HEK293T (cell line): Measurements from ENCODE around the gene CRIP1.

Experiments
- CTCF ChIA-PET: fragments of 350-600 bp; formaldehyde crosslinking; extraction: SDS; loops from one replicate; lab custom pipeline; 2021; ENCODE audit warnings: antibody characterized with exemption, inconsistent platforms; lab: Yijun Ruan, JAX
- POLR2A ChIA-PET: fragments of 350-600 bp; formaldehyde crosslinking; extraction: SDS; loops from one replicate; lab custom pipeline; 2020; ENCODE audit warnings: antibody characterized with exemption, inconsistent platforms; lab: Yijun Ruan, JAX
- DNase-seq: peaks from one replicate; pipeline ENCODE4 v3.0.0; 2012; ENCODE audit warnings: mixed read lengths; ENCODE audit errors: extremely low spot score
- ARNT ChIP-seq: fragments of 450-650 bp; IDR thresholded peaks from 2 replicates; pipeline ENCODE4 v1.6.1; 2017; ENCODE audit warnings: mild to moderate bottlenecking
- BHLHE40 ChIP-seq: fragments of 450-650 bp; IDR thresholded peaks from 2 replicates; pipeline ENCODE4 v1.6.1; 2016; ENCODE audit warnings: mild to moderate bottlenecking, moderate library complexity, borderline replicate concordance
- CTBP1 ChIP-seq: fragments of 450-650 bp; IDR thresholded peaks from 2 replicates; pipeline ENCODE4 v1.6.1; 2016; ENCODE audit warnings: borderline replicate concordance
- ELF4 ChIP-seq: fragments of 450-650 bp; IDR thresholded peaks from 2 replicates; pipeline ENCODE4 v1.6.1; 2017; ENCODE audit warnings: antibody characterized with exemption
- FOXA1 ChIP-seq: fragments of 450-650 bp; IDR thresholded peaks from 2 replicates; pipeline ENCODE4 v1.6.1; 2016; ENCODE audit warnings: mild to moderate bottlenecking
- FOXK2 ChIP-seq: fragments of 450-650 bp; IDR thresholded peaks from 2 replicates; pipeline ENCODE4 v1.6.1; 2016; ENCODE audit warnings: mild to moderate bottlenecking
- FOXM1 ChIP-seq: fragments of 450-650 bp; IDR thresholded peaks from 2 replicates; pipeline ENCODE4 v1.6.1; 2017; ENCODE audit warnings: mild to moderate bottlenecking, borderline replicate concordance
- HDGF ChIP-seq: fragments of 450-650 bp; IDR thresholded peaks from 2 replicates; pipeline ENCODE4 v1.6.1; 2017; ENCODE audit warnings: antibody characterized with exemption, borderline replicate concordance
- L3MBTL2 ChIP-seq: fragments of 450-650 bp; conservative IDR thresholded peaks from 2 replicates; pipeline ENCODE4 v1.6.1; 2016; ENCODE audit warnings: mild to moderate bottlenecking
- LEF1 ChIP-seq: fragments of 450-650 bp; IDR thresholded peaks from 2 replicates; pipeline ENCODE4 v1.6.1; 2017; ENCODE audit warnings: mild to moderate bottlenecking, borderline replicate concordance
- NFRKB ChIP-seq: fragments of 450-650 bp; IDR thresholded peaks from 2 replicates; pipeline ENCODE4 v1.6.1; 2016; ENCODE audit warnings: mild to moderate bottlenecking, moderate library complexity
- SP1 ChIP-seq: fragments of 450-650 bp; IDR thresholded peaks from 2 replicates; pipeline ENCODE4 v1.6.1; 2017
- SUZ12 ChIP-seq: fragments of 450-650 bp; IDR thresholded peaks from 2 replicates; pipeline ENCODE4 v1.6.1; 2016; ENCODE audit warnings: mild to moderate bottlenecking
- TARDBP ChIP-seq: fragments of 450-650 bp; IDR thresholded peaks from 2 replicates; pipeline ENCODE4 v1.6.1; 2016
- ZNF384 ChIP-seq: fragments of 450-650 bp; IDR thresholded peaks from 2 replicates; pipeline ENCODE4 v1.6.1; 2016
- TF ChIP-seq, protein P1 (sequence below): fragments of 450-650 bp; IDR thresholded peaks from 2 replicates; pipeline ENCODE4 v1.6.1; 2016

The CRIP1 gene, protein sequence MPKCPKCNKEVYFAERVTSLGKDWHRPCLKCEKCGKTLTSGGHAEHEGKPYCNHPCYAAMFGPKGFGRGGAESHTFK

DNA sequence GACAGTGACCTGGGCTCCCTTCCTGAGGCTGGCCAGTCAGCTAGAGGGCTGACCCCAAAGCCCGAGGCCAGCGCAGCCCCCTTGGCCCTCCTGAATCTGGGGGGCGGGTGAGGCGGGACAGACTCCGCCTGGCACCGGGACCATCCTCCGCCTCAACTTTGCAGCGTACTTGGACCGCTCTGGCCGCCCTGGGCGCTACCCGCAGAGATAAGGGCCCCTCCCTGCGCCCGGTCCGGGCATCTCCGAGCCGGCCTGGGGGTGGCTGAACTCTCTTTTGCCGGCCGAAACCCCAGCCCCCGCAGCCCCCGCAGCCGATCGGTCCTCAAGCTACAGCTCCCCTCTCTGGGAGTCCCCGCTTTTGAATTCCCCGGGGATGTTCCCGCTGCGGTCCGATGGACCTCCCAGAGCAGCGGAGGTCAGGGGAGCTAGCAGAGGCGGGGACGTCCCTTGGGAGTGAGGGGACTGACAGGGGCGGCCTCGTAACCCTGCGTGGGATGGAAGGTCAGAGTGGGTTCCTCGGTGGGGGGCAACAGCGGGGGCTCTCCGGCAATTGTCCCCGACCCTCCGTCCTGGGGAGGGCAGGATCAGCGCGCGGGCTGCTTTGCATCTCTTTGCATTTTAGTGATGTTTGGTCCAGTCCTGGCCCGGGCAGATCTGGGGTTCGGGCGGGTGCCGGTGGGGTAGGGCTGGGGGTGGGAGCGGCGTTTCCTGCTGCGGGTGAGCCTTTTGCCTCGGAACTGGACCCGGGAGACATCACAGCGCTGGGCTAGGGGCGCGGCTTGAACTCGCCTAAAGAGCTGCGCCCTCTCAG lies at the start of gene CRIP1:
Gene CRIP1, plus strand, starts transcription at position 724 of the 811 bp plus-strand sequence. CDS start 374 bp downstream, outside the sequence.
- TF ChIP-seq NFRKB (no peak), FOXK2 (no peak), FOXA1 (no peak), HDGF (no peak), FOXM1 (no peak), SUZ12 (no peak), LEF1 (no peak), L3MBTL2 (no peak), ELF4 (no peak), SP1 (no peak), ARNT (no peak), TARDBP (no peak), ZNF384 (no peak), CTBP1 (no peak), BHLHE40 (no peak)
- TF ChIP-seq, protein P1, sequence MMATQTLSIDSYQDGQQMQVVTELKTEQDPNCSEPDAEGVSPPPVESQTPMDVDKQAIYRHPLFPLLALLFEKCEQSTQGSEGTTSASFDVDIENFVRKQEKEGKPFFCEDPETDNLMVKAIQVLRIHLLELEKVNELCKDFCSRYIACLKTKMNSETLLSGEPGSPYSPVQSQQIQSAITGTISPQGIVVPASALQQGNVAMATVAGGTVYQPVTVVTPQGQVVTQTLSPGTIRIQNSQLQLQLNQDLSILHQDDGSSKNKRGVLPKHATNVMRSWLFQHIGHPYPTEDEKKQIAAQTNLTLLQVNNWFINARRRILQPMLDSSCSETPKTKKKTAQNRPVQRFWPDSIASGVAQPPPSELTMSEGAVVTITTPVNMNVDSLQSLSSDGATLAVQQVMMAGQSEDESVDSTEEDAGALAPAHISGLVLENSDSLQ = no peak
- ChIA-PET POLR2A (interaction anchor here (1.1 kb wide), 1 partner anchor 42 kb away, joined by 4 read pairs; no protein-coding TSS in a partner anchor), CTCF (interaction anchor here (0.6 to 0.9 kb wide), 4 partner anchors 51 to 396 kb away, joined by 3 read pairs; no protein-coding TSS in a partner anchor)
- no peak for DNase-seq

DNA sequence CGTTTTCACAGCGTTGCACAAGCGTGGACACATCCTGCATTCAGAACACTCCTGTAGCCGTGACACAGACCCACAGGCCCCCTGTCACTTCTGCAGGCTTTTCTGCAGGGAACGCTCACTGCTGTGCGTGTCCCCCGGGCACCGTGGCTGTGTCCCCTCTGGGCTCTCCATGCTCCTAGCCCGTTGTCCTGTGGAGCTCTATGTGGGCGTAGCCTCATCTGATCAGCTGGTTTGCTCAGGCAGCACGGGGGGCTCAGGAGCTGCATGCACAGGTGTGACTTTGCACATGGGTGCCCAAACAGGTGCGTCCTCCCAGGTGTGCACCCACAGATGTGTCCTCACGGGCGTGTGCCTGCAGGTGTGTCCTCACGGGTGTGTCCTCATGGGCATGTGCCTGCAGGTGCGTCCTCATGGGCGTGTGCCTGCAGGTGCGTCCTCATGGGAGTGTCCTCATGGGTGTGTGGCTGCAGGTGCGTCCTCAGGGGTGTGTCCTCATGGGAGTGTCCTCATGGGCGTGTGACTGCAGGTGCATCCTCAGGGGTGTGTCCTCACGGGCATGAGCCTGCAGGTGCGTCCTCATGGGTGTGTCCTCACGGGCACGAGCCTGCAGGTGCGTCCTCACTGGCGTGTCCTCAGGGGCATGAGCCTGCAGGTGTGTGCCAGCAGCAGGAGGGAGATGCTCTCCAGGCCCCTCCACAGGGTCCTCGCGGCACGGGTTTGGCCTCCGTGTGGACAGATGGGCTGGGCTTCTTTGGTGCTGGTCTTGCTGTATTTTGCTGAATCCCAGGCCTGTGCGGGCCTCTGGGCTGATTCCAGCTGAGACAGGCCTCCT lies 49.6 kb upstream of the CRIP1 start:
- DNase-seq = no peak
- POLR2A ChIA-PET = no interaction called here
- CTCF ChIA-PET = no interaction called here
- TF ChIP-seq HDGF = no peak
- no peak for TF ChIP-seq LEF1
- no peak for TF ChIP-seq CTBP1
- TF ChIP-seq NFRKB = no peak
- TF ChIP-seq BHLHE40 = no peak
- TF ChIP-seq L3MBTL2 = no peak
- no peak for TF ChIP-seq FOXA1

DNA sequence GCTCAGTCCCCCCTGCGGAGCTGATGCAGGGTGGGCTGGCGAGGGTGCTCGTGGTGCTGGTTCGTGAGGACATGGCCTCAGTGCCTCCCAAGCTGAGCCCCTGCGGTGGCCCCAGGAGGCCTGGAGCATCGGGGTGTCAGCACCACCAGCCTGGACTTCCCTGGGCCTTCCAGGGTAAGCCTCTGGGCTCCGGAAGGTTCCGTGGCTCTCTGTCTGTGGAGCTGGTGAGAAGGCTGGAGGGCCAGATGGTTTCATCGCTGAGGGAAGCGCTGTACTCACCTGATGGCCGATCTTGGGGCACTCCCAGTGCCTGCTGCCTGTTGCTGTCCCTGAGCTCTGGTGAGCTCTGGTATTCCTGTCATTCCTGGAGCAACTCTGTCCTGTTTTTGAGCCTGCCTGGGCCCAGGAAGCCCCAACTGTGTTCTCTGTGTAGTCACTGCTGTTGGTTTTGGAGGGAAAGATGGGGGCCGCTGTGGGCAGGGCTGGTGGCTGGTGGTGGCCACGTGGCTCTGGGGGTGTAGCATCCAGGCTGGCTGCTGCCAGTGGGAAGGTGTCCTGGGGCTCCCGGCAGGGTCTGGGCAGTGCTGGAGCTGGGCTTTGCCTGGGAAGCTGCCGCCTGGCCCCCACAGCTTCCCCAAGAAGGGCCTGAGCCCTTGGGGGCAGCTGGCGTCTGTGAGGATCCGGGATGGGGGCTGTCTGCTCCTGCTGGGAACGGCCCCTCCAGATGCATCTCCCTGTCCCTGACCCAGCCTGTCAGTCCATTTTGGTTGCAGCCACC lies 48.8 kb upstream of the CRIP1 start:
- DNase-seq = no peak
- TF ChIP-seq SUZ12 = no peak
- TF ChIP-seq ARNT = no peak
- TF ChIP-seq FOXA1 = no peak
- TF ChIP-seq, protein P1 = no peak
- no peak for TF ChIP-seq TARDBP
- TF ChIP-seq FOXM1 = no peak
- TF ChIP-seq ZNF384 = no peak
- no peak for TF ChIP-seq ELF4
- no peak for TF ChIP-seq BHLHE40
- no peak for TF ChIP-seq L3MBTL2
- no peak for TF ChIP-seq CTBP1
- POLR2A ChIA-PET = no interaction called here
- CTCF ChIA-PET = no interaction called here

DNA sequence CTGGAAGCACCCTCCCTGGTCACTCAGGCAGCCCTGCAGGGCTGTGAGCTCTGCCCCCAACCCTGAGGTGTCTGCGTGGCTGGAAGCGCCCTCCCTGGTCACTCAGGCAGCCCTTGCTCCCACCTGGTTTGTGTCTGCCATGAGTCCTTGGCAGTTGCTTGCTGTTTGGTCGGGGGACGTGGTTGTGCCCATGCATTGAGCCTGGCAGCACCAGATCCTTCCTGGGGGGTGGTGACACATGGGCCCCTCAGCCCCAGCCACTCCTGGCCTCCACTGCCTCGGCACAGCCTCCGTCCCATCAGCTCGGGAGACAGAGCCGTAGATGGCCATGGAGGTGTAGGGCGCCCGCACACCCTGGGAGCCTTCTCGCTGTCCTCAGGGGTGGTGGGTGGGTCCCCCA lies 47.5 kb upstream of the CRIP1 start:
- TF ChIP-seq TARDBP (no peak), FOXA1 (no peak), ARNT (no peak), SUZ12 (no peak), ZNF384 (no peak), L3MBTL2 (no peak), SP1 (no peak), BHLHE40 (no peak), ELF4 (no peak), HDGF (no peak), FOXK2 (no peak)
- TF ChIP-seq, protein P1 = no peak
- POLR2A ChIA-PET = no interaction called here
- CTCF ChIA-PET = no interaction called here
- no peak for DNase-seq

DNA sequence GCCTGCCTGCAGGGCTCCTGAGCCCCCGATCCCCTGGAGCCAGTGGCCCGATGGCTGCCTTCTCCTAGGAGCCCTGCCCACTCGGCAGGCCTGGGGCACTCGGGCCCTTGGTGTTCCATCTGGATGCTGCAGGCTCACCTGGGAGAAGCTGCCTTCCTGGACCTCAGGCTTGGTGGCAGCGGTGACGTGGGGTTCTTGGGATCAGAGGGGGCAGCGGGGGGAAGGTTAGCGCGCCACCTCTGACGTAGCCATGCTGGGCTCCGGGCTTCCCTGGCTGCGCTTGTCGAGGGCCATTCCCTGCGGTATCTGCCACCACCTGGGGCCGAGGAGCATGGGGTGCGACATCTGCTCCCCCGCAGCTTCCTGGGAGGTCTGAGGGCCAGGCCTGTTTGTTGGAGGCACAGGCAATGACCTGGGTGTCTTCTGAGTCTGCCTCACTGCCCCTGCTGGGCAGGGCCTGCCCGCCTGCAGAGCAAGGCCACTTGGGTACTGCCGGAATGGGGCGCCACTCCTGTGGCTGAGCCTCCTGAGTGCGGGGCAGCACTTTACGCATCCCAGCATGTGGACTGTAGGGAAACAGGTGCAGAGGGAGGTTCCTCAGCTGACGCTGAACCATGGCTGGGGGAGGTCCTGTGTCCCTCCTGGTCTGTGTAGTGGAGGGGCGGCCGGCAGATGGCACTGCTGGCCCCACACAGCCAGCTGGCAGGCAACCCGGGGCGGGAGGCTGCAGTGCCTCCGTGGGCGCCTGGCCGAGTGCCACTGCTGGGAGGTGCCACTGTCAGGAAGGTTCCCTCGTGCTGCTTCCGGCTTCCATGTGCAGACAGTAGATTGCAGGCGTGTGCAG lies 46.8 kb upstream of the CRIP1 start:
- no peak for TF ChIP-seq ZNF384
- TF ChIP-seq LEF1 = no peak
- CTCF ChIA-PET = no interaction called here
- POLR2A ChIA-PET = no interaction called here
- no peak for DNase-seq
